KG1 (cell line): ENCODE data around the gene BRAT1.

Experiments
- DNase-seq: peaks from one replicate; lab custom pipeline; 2025; lab: John Stamatoyannopoulos, UW

Gene BRAT1

DNA sequence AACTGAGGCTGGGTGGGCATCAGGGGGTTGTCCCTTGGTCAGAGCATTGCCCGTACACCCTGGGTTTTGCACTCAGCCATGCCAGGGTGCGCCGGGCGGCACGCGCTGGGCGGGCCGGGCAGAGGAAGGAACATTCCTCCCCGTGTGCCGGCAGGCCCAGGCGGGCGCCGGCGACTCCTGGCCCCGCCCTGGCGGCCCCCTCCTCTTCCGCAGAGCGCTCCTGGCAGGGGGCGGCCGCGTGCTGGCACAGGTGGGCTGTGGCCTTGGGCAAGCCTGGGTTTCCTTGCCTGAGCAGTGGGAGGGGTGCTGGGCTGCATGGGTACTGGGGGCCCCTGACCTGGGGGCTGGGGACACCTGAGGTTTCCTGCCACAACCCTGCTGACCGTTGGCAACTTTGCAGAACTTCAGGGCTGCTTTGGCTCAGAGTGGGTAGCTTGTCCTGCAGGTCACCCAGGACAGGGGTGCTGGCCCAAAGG is 31.8 kb downstream of the BRAT1 start:
- no peak for DNase-seq

DNA sequence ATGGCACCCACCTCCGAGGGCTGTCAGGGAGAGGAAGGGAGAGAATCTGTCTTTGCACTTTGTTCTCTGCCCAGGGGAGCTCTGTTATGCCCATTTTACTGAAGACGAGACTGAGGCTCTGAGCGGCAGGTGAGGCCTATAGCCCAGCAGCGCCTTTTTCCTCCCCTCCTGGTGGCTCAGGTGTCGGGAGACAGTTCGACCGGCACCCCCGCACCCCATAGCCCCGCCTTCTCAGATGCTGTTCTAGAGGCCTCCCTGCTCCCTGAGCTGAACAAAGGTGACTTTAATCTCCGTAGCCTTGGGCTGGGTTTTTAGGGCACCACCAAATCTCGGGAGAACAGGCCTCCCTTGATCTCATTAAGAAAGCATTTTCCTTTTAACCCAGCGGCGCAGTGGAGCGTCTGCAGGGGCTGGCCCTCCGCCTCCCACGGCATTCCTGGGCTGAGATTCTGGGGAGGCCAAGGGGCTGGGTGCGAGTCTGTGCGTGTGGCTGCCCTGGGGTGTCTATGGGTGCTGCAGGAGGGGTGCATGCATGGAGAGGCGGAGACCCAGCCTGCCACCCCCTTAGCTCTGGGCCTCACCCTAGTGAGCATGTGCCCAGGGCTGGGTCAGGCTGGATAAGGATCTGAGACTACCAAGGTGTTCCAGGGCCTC is 32.4 kb downstream of the BRAT1 start:
- no peak for DNase-seq

DNA sequence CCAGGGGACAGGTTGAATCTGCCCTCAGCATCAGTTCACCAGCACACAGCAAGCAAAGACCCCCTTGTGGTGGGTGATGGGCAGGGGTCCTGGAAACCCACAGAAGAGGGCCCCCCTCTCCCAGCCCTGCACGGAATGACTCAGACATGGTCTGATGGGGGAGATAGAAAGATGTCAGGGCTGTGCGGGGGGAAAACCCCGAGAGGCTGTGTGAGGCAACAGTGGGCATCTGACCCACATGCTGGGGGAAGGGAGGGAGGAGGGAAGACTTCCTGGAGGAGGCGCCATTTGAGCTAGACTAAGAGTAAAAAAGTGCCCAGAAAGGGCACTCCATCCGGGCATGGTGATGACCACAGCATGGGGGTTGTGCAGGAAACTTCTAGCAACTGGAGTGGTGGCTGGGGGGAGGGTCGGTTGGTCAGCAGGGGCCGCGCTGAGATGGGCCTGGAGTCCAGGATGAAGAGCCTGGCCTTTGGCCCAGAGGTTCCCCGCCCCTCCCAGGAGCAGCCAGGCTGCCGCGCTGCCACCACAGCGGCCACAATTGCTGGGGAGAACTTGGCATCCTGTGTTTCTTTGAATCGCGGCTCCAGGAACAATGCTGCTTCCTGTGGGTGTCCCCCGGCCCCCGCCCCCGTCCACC is 33.3 kb downstream of the BRAT1 start:
- peak; percentile 26 for DNase-seq

DNA sequence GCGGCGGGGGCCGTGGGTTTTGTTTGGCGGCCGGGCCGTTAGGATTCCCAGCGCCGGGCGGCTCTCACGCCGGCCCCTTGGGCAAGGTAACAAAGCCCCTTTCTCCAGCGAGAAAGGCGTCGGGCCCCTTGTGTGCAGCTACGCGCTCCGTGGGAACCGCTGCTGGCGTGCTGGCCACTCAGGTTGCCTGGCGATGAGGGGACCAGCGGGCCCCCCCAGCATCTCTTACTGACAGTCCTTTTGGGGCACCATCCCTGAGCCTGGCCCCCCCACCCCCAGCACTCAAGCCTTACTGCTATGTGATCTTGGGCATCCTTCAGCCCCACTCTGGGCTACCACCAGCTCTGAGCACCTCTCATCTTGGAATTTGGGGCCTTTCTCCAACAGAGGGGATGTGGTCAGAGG is 34.0 kb downstream of the BRAT1 start:
- DNase-seq: no peak

DNA sequence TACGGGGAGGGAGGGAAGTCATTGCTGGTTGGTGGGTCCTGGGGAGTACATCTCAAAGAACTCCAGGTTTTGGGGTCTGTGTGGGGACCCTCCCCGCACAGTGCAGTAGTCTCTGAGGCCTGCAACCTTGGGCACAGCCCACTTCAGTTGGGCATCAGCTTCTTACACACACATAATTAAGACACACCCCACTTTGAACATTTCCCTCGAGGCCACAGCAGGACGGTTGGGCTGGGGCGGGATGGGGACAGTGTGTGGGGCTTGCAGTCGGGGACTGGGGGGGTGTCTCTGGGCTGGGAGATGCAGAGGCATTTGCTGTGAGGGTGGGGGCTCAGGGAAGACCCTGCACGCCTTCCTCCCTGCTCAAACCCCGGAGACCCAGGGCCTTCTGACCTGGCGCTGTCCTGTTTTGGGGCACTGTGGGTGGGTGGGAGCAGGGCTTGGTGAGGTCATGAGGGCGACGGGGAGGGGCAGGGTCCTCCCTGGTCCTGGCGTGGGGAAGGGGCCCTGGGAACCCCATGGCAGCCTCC is 34.5 kb downstream of the BRAT1 start:
- no peak for DNase-seq

DNA sequence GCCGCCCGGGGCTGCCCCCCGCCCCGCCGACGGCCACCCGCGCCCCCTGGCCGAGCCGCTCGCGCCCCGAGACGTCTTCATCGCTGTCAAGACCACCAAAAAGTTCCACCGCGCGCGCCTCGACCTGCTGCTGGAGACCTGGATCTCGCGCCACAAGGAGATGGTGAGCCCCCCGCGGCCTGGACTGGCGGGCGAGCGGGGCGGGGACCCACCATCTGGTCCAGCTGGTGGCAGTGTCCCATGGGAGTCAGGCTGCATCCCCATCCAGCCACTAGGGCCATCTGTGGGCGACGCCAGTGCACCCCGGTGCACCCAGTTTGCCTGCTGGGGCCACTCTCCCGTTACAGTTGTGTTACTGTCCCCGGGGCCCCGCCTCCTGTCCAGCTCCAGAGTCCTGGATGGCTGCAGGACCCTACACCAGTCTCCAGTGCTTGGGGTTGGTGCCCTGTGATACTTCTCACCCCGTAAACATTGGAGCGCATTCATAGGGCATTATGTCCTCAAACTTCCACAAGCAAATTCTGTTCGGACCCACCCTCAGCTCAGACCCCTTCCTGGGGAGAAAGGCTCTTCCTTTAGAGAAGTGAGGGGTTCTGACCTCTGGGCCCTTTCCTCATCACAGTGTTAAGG is 35.1 kb downstream of the BRAT1 start:
- no peak for DNase-seq

DNA sequence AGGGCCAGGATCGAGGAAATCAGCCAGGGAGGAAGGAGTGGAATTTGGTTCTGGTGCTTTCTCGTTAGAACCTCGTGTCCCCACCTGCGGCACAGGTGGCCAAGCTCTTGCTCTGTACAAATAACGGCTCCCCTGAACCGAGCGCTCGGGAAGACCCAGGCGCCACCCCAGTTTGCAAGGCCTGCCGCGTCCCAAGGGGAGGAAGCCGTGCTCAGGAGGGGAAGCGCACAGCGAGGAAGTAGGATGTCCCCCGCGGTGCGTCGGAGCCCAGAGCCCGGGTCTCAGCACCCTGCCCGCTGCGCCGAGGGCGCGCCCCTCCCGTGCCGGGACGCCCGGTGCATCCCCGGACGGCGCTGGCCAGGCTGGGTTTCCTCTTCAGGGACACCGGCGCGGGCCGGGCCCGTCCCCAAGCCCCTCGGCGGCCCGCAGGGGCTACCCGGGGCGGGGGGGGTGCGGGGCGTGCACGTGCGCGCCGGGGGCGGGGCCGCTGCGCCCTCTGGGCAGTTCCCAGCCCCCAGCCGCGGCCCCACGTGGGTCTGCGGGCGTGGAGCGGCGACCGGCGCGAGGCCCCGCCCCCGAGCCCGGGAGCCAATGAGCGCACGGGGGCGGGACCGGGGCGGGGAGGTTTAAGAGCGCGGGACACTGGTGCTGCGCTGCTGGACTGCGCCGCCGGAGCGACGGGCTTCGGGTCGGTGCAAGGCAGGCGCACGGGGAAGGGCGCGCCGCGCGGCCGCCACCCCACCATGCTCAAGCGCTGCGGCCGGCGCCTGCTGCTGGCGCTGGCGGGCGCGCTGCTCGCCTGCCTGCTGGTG is 36.0 kb downstream of the BRAT1 start, which contains the start of gene LFNG:
LFNG (plus strand) TSS at position 656 of the 812 bp plus-strand sequence; CDS start at position 744, 88 bp downstream.
- peak; percentile 89 for DNase-seq

DNA sequence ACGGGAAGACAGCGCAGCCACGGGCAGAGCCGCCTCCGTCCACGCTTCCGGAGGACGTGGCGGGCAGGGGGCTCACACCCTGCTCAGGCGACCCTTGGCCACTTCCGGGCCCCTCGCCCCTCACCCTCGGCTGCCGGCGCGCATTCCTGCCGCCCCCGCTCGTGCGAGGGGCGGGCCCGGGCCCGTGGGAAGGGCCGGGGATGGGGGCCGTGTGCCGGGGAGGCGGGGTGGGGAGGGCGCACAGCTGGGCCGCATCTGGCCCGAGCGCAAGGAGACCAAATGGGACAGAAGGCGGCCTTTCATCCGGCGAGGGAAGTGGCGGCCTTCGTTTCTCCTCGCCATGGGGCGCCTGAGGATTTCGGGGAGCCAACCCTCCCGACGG is 36.6 kb downstream of the BRAT1 start:
- no peak for DNase-seq

DNA sequence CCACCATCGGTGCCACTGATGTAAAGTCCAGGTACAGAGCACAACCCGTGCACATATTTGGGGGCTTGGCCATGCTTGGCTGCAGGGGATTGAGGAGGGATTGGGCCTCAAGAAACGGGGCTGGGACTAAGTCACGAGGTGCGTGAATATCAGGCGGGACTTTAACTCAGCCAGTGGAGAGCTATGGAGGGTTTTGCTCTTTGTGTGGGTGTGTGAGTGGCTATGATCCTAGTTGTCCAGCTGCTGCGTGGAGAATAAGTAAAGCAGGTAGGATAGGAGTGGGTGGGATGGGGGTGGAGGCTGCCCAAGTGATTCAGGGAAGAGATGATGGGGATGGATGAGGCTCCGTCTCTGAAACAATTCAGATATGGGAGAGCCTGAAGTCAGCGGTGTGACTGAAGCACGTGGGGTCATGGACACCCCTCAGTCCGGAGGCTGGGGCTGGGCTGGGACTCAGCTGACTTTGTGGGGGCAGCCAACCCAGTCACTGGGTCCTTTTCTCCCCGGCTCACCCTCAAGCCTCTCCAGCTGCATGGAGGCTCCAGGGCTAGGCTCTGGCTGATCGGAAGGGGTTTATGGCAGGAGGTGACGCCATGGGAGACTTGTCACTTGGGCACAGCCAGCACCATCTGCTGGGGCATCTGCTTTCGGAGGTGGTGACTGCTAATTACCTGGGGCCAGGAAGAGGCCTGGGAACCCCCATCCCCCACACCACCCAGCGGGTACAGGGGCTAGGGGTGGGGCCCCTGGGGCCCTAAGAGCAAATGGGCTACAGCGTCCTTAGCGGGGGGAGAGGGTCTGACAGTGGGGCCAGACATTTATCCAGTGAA is 37.4 kb downstream of the BRAT1 start:
- DNase-seq: no peak

DNA sequence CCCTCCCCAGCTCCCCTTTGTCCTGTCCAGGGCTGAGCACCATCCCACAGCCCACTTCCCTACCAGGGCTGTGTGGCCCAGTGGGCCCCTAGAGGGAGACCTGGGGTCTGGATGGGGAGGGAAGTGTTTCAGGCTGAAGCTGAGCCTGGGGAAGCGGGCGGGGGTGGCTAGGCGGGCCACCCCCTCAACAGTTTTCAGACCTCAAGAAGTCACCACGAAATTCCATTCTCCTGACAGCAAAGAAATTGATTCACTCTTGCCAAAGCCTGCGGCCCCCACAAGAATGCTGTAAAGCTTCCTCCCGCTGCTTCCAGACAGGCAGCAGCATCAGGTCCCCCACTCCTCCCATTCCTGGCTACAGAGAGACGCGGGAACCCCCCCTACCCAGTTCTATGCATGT is 38.3 kb downstream of the BRAT1 start:
- no peak for DNase-seq

DNA sequence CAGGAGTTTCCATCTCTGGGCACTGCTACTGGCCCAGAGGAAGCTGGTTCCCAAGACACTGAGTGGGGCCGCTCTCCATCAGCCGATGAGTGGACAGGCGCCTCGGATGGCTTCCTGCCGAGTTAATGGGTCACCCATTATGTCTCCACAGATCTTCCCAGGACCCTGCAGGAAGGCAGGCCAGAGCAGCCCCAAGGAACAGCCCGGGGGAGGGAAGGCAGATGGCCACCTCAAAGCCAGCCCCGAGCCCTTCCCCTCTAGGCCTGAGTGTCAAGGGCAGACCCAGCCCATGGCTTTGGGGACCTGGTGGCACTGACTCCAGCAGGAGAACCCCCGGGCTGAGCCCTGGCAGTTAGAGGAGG is 39.1 kb downstream of the BRAT1 start:
- DNase-seq: no peak

DNA sequence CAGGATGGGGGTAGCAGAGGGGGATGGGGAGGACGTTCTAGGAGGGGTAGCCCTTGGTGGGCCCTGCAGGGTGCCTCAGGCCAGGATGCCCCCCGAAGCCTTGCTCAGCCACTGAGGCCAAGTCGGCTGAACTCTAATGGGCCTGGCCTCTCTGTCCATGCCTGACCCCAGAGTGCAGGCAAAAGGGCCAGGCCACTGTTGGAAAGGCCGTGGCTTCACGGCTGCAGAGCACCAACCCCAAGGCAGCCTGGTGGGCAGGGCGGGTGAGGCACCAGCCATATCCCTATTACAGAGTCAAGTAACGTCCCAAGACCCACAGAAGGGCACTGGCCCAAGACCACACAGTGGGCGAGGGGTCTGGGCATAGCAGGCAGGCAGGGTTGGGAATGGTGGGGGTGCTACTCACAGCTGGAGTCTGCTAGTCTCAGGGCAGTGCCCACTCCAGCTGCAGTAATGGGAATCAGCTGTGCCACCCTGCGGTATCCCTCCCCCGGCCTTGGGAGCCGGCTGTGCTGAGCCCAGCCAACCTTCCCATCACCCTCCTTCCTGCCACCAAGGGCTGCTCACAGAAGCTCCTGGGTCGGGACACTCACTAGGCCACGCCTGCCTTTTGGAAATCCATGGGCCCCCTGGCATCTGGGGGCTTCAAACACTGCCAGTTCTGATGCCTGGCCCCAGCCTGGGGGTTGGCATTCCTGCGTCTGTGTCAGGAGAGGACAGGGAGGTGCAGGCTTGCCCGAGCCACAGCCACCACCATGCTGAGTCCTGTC is 39.7 kb downstream of the BRAT1 start:
- DNase-seq: no peak

DNA sequence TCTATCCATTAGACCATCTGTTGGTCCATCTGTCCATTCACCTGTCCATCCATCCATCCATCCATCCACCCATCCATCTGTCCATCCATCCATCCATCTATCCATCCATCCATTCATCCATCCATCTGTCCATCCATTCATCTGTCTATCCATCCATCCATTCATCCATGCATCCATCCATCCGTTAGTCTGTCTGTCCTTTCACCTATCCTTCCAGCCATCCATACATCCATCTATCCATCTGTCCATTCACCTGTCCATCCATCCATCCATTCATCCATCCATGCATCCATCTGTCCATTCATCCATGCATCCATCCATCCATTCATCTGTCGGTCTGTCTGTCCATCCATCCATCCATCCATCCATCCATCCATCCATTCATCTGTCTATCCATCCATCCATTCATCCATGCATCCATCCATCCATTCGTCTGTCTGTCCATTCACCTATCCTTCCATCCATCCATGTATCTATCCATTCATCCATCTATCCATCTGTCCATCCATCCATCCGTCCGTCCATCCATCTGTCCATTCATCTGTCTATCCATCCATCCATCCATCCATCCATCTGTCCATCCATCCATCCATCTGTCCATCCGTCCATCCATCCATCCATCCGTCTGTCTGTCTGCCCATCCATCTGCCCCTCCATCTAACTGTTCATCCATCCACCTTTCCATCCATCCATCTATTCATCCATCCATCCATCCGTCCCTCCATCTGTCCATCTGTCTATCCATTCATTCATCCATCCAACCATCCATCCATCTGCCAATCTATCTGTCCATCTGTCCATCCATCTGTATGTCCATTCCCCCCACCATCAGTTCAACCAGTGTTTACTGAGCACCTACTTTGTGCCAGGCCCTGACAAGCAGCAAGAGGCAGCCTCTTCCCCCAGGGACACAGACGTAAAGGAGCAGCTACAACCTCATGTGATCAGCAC is 40.6 kb downstream of the BRAT1 start:
- DNase-seq: no peak

DNA sequence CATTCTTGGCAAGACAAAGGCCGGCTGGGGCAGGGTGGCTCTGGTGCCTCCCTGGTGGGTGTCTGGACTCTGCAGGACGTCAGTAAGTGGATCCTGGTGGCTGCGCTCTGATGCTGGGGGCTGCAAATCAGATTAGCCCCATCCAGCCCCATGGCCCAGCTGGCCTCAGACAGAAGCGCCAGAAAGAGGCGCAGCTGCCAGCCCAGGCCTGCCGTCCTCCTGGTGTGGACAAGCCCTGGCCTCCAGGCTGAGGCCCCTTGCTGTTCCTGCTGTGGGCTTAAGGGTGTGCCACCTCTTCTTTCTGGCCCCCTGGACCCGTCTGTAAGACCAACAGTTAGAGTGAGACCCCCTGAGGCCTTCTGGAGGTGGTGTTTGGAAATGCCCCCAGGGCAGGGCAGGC is 41.6 kb downstream of the BRAT1 start:
- no peak for DNase-seq

DNA sequence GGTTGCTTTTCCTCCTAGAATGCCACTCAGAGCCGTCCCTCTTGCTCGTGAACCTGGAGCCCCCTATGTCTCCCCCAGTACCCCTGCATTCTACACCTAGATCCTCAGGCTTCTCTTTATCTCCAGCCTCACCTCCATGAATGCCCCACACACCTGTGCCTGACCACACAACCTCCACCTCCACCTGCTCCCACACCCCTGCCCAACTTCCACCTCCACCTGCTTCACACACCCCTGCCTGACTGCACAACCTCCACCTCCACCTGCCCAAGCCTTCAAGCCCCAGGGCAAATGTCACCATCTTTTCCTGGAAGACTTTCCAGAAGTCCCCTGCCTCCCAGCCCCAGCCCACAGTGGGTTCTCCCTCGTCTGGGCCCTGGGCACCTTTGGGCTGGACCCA is 42.6 kb downstream of the BRAT1 start:
- DNase-seq: no peak

DNA sequence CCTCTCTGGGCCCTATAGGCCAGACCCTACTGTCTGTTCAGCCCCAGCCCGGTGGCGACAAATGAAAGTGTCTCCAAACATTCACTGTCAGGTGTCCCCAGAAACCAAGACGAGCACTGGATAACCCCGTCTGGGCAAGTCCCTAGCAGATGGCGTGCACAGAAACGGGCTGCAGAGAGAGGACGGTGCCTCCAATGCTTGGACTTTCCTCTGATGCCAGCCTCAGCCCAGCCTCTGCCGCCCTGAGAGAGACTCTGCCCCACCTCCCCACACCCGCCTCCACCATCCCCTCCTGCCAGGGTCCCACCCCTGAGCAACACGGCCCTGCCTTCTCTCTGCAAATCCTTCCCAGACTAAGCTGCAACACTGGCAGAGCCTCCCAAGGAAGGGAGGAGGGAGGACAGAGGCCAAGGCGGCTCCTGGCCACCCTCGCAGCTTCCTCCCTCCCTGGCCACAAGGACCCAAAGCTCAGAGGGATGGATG is 43.1 kb downstream of the BRAT1 start:
- no peak for DNase-seq

DNA sequence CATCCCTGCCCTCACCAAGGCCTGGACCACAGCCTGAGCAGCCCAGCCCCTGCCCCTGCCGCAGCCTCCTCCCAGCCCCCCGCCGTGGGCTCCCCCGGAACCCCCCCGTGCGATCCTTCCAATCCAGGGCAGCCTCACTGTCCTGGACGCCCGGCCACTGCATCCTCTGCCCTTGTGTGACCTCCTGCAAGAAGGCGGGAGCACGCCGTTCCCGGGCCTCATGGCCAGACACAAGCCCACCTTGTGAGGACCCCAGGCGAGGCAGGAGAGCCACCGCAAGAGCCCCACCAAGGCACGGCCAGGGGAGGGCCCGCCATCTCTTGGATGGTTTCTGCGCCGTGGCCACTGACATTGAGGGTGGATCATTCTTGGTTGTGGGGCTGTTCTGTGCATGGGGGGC is 43.6 kb downstream of the BRAT1 start:
- DNase-seq: no peak

DNA sequence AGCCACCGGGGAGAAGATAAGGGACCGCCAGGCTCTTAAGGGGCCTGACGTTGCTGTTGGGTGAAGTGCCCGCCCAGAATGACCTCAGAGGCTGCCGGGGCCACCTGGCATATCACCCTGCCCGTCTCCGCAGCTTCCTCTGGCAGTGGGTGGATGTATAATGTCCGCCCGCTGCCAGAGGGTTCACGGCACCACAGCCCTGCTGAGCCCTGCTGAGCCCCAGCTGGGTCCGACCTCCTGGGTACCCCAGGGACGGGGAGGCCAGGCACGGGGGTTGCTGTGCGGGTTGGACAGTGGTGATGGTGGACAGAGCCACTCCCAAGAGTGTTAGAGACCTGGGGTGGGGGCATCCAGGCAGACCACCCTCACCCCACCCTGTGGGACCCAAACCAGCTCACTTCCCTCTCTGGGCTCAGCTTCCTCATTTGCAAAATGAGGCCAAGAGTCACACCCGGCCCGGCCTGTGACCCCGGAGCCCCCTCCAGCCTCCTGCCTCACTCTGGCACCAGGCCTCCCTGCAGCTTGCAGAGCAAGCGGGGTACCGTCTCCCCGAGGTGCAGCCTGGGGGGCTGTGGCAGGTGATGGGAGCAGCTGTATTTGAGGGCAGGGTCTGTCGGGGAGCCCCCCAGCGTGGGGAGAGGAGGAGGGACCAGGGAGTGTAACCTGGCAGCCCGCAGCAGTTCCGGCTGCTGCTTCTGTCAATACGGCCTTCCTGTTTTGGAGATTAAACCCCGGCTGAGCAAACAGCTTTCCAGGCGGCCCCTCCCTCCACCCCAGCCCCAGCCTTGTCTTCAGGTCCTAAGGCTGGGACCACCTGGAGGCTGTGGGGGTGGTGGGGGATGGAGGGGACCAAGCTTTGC is 44.2 kb downstream of the BRAT1 start:
- peak; percentile 92 for DNase-seq
